ENCODE measurements around the gene FABP7. TPM values are rescaled to one million over a fixed set of nuclear protein-coding genes. Genes with fewer than 3 reads are reported as not detected.

The FABP7 gene
- total RNA-seq, 3 donors from 2014 or later (not counting 1 experiment from before 2014, with no cell fraction given) = not detected

- TF ChIP-seq CTCF (IDR thresholded peaks at IDR 0.05) = no peak
- Mint-ChIP-seq H3K27ac (no peak overlapping the region), H3K4me3 (no peak overlapping the region), H3K27me3 (ENCODE audit: low read depth in 2 of 2) (peaks cover 27 to 57% of the 10 kb centered on the region in 2 donors), H3K4me1 (no peaks in the 10 kb centered on the region), H3K36me3 (peaks cover 9% of the 10 kb centered on the region), H3K9me3 (no peaks in the 10 kb centered on the region)
- DNase-seq (no peak), ATAC-seq (no peak)
- H3K9me3 ChIP-seq (ENCODE audit: control insufficient read depth, insufficient read depth, low read length) = no peaks in the 10 kb centered on the region
- H3K27ac ChIP-seq (ENCODE audit: low read length) = no peak overlapping the region
- H3K4me3 ChIP-seq (ENCODE audit: low read length) = no peak overlapping the region
- no peaks in the 10 kb centered on the region for H3K4me1 ChIP-seq (ENCODE audit: control insufficient read depth, insufficient read depth, low read length)
- intact Hi-C loops (cut with micrococcal nuclease) = no loop called here
- no peaks in the 10 kb centered on the region for H3K36me3 ChIP-seq (ENCODE audit: control insufficient read depth, insufficient read depth, low read length)
- no peaks in the 10 kb centered on the region for H3K27me3 ChIP-seq (ENCODE audit: control insufficient read depth, insufficient read depth, low read length)
Measured at GRCh38 chr6:122775975-122776374, 3.5 kb upstream of the FABP7 start.

GRCh38 chr6:122778302-122778701 is 1.2 kb upstream of the FABP7 start:
- ATAC-seq (no peak), DNase-seq (no peak)
- Mint-ChIP-seq H3K36me3 (peaks cover 9% of the 10 kb centered on the region), H3K9me3 (no peaks in the 10 kb centered on the region), H3K27ac (no peak overlapping the region), H3K4me3 (no peak overlapping the region), H3K27me3 (ENCODE audit: low read depth in 2 of 2) (peaks cover 23 to 38% of the 10 kb centered on the region in 2 donors), H3K4me1 (no peaks in the 10 kb centered on the region)
- intact Hi-C loops (cut with micrococcal nuclease) = no loop called here
- H3K4me1 ChIP-seq (ENCODE audit: control insufficient read depth, insufficient read depth, low read length) = no peaks in the 10 kb centered on the region
- no peak overlapping the region for H3K4me3 ChIP-seq (ENCODE audit: low read length)
- no peaks in the 10 kb centered on the region for H3K27me3 ChIP-seq (ENCODE audit: control insufficient read depth, insufficient read depth, low read length)
- TF ChIP-seq CTCF (IDR thresholded peaks at IDR 0.05) = no peak
- H3K36me3 ChIP-seq (ENCODE audit: control insufficient read depth, insufficient read depth, low read length) = no peaks in the 10 kb centered on the region
- H3K9me3 ChIP-seq (ENCODE audit: control insufficient read depth, insufficient read depth, low read length) = no peaks in the 10 kb centered on the region
- H3K27ac ChIP-seq (ENCODE audit: low read length) = no peak overlapping the region
- 94% methylated on average over 5 of the region's 5 CpGs for WGBS (ENCODE audit: insufficient coverage)

- no peak overlapping the region for H3K27ac Mint-ChIP-seq
- H3K36me3 ChIP-seq (ENCODE audit: control insufficient read depth, insufficient read depth, low read length) = no peaks in the 10 kb centered on the region
- no peak overlapping the region for H3K4me3 ChIP-seq (ENCODE audit: low read length)
- H3K4me3 Mint-ChIP-seq = no peak overlapping the region
- no peaks in the 10 kb centered on the region for H3K9me3 ChIP-seq (ENCODE audit: control insufficient read depth, insufficient read depth, low read length)
- 75% methylated on average over 9 of the region's 13 CpGs for WGBS (ENCODE audit: insufficient coverage)
- no peaks in the 10 kb centered on the region for H3K4me1 ChIP-seq (ENCODE audit: control insufficient read depth, insufficient read depth, low read length)
- H3K27me3 ChIP-seq (ENCODE audit: control insufficient read depth, insufficient read depth, low read length) = no peaks in the 10 kb centered on the region
- peaks cover 9% of the 10 kb centered on the region for H3K36me3 Mint-ChIP-seq
- H3K9me3 Mint-ChIP-seq = no peaks in the 10 kb centered on the region
- no peak overlapping the region for H3K27ac ChIP-seq (ENCODE audit: low read length)
- H3K27me3 Mint-ChIP-seq (ENCODE audit: low read depth in 2 of 2) = peaks cover 23 to 38% of the 10 kb centered on the region in 2 donors
- DNase-seq = no peak
- no peaks in the 10 kb centered on the region for H3K4me1 Mint-ChIP-seq
- intact Hi-C loops (cut with micrococcal nuclease) = no loop called here
- no peak for ATAC-seq
- TF ChIP-seq CTCF (IDR thresholded peaks at IDR 0.05) = no peak
Measured at GRCh38 chr6:122778985-122779661, 393 bp upstream of the FABP7 start.

GRCh38 chr6:122780114-122780513 is 598 bp downstream of the FABP7 start:
- Mint-ChIP-seq H3K9me3 (no peaks in the 10 kb centered on the region), H3K27me3 (ENCODE audit: low read depth in 2 of 2) (peaks cover 23 to 30% of the 10 kb centered on the region in 2 donors), H3K4me3 (no peak overlapping the region), H3K4me1 (no peaks in the 10 kb centered on the region), H3K27ac (no peak overlapping the region), H3K36me3 (peaks cover 9% of the 10 kb centered on the region)
- intact Hi-C loops (cut with micrococcal nuclease) = no loop called here
- DNase-seq (no peak), ATAC-seq (no peak)
- TF ChIP-seq CTCF (IDR thresholded peaks at IDR 0.05) = no peak
- Histone ChIP-seq H3K4me1 (ENCODE audit: control insufficient read depth, insufficient read depth, low read length) (no peaks in the 10 kb centered on the region), H3K36me3 (ENCODE audit: control insufficient read depth, insufficient read depth, low read length) (no peaks in the 10 kb centered on the region), H3K9me3 (ENCODE audit: control insufficient read depth, insufficient read depth, low read length) (no peaks in the 10 kb centered on the region), H3K27me3 (ENCODE audit: control insufficient read depth, insufficient read depth, low read length) (no peaks in the 10 kb centered on the region), H3K27ac (ENCODE audit: low read length) (no peak overlapping the region), H3K4me3 (ENCODE audit: low read length) (no peak overlapping the region)
- WGBS (ENCODE audit: insufficient coverage) = 54% methylated on average over 5 of the region's 5 CpGs
